GM12892 (cell line): Measurements from ENCODE around the gene CUL9.

ENCODE experiments used
- POLR2A ChIP-seq: IDR thresholded peaks from 2 replicates; pipeline ENCODE4 v1.6.1; 2011; ENCODE audit warnings: low read depth, low read length, control low read depth
- POLR2AphosphoS5 ChIP-seq: IDR thresholded peaks from 2 replicates; pipeline ENCODE4 v1.6.1; 2011; ENCODE audit warnings: low read depth, low read length, control low read depth
- TAF1 ChIP-seq: IDR thresholded peaks from 2 replicates; pipeline ENCODE4 v1.6.1; 2011; ENCODE audit warnings: low read depth, mild to moderate bottlenecking, control low read depth, low read length, borderline replicate concordance

GRCh38 chr6:43254846-43255245 lies 72.8 kb downstream of the CUL9 start:
- TF ChIP-seq TAF1, result no peak
- TF ChIP-seq POLR2A, result no peak
- no peak for TF ChIP-seq POLR2AphosphoS5
